Myocyte (in vitro differentiated cells): ENCODE results near the gene IL16. TPM values are rescaled to one million over a fixed set of nuclear protein-coding genes. Genes with fewer than 3 reads are reported as not detected.
"Not testable (repeated sequence)": the region's sequence is repeated elsewhere in the genome, so short reads cannot be mapped to it uniquely, and the experiment has no call there.

ENCODE experiments used
- DNase-seq: peaks from one replicate; pipeline ENCODE4 v3.0.0-alpha.2; 2012; ENCODE audit warnings: low read depth
- total RNA-seq: library from RNA; depleted of rRNA; stranded (reverse); fragments of >200 nt; gene quantifications from 2 replicates; pipeline ENCODE4 v1.2.3, GENCODE V29; 2014

IL16 gene
- total RNA-seq, 1 donor from 2014 or later: 0.32 TPM

DNA sequence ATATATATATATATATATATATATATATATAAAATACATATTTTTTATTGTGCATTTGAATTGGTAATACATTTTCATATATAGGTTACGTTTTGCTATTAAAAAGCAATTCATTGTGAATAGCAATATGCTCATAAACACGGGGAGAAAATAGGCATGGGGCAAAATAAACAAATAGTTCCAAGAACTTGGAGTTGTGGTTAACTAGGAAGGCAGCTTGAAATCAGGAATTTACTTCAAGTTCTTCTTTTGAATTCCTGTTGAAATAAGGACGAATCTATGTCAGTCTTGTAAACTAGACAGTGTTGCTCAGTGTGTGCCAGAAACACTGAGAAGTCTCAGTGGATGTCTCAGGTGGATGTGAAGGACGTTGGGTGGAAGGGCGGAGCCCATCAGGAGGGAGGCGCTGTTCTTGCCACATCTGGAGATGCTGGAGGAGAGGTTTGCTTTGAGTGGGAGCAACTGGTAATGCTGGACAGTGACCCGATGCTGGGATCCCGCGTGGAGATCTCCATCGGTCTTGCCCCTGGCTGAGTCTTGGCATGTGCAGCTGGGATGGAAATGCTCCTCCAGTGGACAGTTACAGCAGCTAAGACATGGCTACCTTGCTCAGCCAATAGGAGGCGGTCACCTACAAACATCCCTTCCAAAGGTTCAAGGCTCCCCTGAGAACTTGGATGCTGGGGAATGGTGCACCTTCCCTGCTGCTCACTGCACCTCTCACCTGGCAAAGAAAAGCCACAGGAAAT, 2.5 kb downstream of the IL16 start:
- DNase-seq: no peak

DNA sequence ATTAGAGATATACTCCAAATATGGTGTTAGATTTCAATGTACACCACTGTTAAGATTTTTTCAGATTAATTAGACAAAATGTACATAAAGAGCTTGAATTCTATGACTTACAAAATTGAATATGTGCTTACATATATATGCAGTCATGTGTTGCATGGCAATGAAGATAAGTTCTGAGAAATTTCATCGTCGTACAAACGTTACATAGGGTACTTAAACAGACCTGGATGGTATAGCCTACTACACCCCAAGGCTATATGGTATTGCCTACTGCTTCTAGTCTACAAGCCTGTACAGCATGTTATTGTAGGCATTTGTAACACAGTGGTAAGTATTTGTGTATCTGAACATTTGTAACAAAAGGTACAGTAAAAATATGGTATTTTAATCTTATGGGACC, 9.3 kb downstream of the IL16 start:
- DNase-seq: no peak

GRCh38 chr15:81207987-81208386, 11.3 kb downstream of the IL16 start:
- not testable (repeated sequence) for DNase-seq

GRCh38 chr15:81209635-81210034, 13.0 kb downstream of the IL16 start:
- DNase-seq: no peak

- DNase-seq: no peak
Observed at GRCh38 chr15:81211376-81211775, 14.7 kb downstream of the IL16 start.

DNA sequence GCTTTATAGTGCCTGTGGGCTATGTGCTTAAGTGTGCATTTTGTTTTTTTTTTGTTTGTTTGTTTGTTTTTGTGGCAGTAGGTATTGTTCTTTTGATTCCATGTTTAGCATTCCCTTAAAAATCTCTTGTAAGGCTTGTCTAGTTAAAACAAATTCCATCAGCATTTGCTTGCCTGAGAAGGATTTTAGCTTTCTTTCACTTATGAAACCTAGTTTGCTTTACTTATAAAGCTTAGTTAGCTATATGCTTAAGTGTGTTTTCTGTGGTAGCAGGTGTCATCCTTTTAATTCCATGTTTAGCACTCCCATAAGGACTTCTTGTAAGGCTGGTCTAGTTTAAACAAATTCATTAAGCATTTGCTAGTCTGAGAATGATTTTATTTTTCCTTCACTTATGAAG, 17.3 kb downstream of the IL16 start:
- no peak for DNase-seq

DNA sequence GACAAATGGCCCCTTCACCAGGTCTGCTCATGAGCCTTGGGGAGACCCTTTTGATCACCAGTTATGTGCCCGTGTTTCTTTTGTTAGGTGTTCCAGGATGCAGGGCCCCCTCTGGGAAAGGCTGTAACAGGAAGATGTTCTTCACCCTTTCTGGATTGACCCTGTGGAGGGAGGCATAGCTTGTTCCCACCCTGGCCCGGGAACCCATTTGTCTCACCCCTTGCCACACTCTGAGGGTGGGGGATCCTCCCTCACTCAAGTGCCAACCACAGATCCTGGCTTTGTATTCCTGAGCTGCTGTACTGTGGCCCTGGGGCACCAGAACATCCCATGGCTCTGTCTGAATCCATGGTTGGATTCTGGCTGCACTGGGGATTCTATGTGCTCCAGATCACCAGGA, 18.9 kb downstream of the IL16 start:
- DNase-seq: no peak

- DNase-seq: no peak
Observed at GRCh38 chr15:81215983-81216382, 19.3 kb downstream of the IL16 start.

GRCh38 chr15:81216422-81216821, 19.7 kb downstream of the IL16 start:
- no peak for DNase-seq

DNA sequence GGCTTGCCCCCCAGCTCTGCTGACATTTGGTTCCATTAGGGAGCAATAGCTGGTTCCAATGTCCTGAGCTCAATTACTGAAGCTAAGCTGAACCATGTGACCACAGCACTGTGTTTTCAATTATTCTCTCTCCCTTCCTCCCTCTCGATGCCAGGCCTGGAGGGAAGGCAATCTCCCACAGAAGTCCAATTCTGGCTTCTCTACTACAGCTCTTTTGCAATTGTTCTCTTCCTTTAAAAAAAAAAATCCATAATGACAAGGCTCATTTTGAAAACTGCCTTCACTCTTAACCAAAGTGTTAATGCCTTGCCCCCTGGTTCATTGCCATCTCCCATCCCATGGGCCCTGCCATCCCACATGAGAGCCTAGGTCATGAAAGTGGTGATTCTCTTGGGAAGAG, 24.8 kb downstream of the IL16 start:
- DNase-seq: no peak

DNA sequence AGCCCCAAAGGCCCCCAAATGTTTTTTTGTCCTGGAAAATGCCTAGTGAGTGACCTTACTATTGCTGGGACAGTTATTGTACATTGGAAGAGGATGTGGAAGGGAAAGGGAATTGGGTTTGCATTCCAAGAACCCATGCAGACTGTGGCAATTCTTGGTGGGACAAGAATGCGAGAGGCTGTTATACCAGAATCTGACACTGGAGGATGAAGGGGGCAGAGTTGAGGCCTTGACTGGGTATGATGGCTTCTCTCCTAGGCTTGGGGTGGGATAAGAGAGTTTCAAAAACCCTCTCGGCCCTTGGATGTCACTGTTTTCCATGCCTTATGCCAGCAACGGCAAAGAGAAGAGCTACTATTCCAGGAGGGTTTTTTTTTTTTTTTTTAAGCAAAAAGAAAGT, 25.3 kb downstream of the IL16 start:
- no peak for DNase-seq

- no peak for DNase-seq
Observed at GRCh38 chr15:81223346-81223971, 26.8 kb downstream of the IL16 start.

DNA sequence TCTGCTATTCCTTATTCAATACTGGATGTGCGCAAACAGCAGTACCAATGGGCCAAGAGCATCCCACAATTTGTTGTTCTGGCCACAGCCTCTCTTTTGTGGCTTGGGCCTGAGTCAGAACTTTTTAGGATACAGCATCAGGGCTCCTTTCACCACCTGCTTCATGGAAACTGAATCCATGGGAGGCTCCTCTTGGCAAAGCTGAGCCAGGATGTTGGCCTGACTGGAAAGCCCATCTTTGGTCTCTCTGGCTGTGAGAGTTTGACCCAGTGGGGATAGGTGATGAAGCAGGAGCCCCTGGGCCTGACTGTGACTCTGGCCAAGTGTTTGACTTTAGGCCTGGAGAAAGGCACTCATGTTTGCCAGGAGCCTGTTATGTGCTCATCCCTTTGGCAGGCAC, 27.6 kb downstream of the IL16 start:
- DNase-seq: peak; percentile 62

GRCh38 chr15:81225161-81225671, 28.5 kb downstream of the IL16 start:
- no peak for DNase-seq

DNA sequence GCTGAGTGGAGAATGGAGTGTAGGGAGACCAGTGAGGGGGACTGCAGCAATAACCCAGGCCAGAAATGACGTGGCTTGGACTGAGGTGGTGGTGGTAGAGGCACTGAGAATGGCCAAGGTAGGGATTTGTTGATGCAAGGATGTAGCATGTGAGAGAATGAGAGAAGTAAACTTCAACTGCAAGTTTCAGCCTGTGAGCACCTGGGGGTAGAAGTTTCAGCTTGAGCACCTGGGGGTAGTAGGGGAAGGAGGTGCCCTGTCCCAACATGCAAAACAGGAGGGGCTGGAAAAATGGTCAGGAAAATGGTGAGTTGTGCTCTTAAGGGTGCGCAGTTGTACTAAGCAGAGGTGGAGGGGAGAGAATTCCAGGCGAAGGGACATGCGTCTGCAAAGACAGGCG, 31.0 kb downstream of the IL16 start:
- no peak for DNase-seq

- no peak for DNase-seq
Observed at GRCh38 chr15:81229586-81229985, 32.9 kb downstream of the IL16 start.

DNA sequence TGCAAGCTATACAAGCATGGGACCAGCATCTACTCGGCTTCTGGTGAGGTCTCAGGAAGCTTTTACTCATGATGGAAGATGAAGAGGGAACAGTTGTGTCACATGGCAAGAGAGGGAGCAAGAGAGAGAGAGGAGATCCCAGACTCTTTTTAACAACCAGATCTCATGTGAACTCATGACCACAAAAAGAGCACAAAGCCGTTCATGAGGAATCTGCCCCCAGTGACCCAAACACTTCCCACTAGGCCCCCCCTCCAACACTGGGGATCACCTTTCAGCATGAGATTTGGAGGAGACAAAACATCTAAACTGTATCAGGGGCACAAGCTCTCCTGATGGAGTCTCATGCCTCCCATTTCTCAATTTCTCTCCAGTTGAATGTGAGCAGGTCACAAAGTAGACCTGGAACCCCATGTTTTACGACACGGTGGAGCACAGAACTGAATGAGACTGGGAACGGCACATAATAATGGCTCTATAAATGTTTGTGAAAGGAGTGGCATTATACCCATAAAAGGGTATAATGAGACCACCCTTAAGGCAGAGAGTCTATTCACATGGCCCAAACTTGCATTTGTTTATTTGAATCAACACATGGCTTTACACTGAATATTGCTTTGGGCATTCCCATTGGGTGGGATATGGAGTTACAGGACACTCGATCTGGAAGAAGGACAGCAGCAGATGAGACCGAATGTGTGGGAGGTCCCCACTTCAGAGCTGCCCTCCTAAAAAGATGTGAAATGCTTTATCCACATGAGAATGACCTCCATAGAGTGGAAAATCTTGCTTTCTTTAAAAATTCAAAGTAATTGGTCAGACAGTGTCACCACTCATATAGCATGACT, 38.8 kb downstream of the IL16 start:
- peak; percentile 50 for DNase-seq

GRCh38 chr15:81239190-81239589, 42.5 kb downstream of the IL16 start:
- DNase-seq: no peak

GRCh38 chr15:81242778-81243177, 46.1 kb downstream of the IL16 start:
- no peak for DNase-seq

GRCh38 chr15:81244306-81244705, 47.6 kb downstream of the IL16 start:
- DNase-seq: no peak

DNA sequence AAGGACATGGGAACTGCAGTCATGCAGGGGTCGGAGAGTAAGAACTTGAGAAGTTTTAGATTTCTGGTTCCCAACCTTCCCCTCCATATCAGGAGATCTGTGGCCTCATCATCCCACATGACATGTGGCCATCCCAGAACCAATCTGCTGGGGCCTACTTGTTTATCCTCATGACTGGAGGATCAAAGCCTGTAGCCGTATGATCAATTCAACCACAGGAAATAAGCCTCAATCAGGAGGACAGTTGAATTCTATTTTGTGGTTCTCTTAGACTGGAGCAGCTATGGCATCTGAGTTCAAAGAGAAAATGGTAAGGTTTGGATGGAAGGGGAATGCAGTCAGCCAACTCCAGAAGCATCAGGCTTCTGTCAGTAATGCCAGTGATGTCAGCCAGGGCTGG, 57.2 kb downstream of the IL16 start:
- no peak for DNase-seq
